HG03108 (cell line): ENCODE data around the gene ACSF3.

ENCODE experiments used
- ATAC-seq: cut with Tn5 transposase; IDR thresholded peaks from one replicate; pipeline ENCODE4 v1.9.1; 2021; ENCODE audit warnings: moderate library complexity; ENCODE audit not compliant: unreplicated experiment

Gene ACSF3

GRCh38 chr16:89094252-89094879 lies 714 bp downstream of the ACSF3 start:
- ATAC-seq = no peak

GRCh38 chr16:89094880-89095258 lies 1.2 kb downstream of the ACSF3 start:
- ATAC-seq = no peak

- ATAC-seq = no peak
Measured at GRCh38 chr16:89095491-89095951, 1.9 kb downstream of the ACSF3 start.

- no peak for ATAC-seq
Measured at GRCh38 chr16:89096042-89096717, 2.5 kb downstream of the ACSF3 start.

GRCh38 chr16:89096768-89097391 lies 3.2 kb downstream of the ACSF3 start:
- ATAC-seq = no peak

GRCh38 chr16:89097392-89097772 lies 3.7 kb downstream of the ACSF3 start:
- ATAC-seq = no peak

- ATAC-seq = no peak
Measured at GRCh38 chr16:89098767-89099430, 5.2 kb downstream of the ACSF3 start.

- no peak for ATAC-seq
Measured at GRCh38 chr16:89099905-89100304, 6.3 kb downstream of the ACSF3 start.

- ATAC-seq = no peak
Measured at GRCh38 chr16:89100601-89101302, 7.1 kb downstream of the ACSF3 start.

GRCh38 chr16:89101303-89102040 lies 7.8 kb downstream of the ACSF3 start:
- ATAC-seq = no peak

- no peak for ATAC-seq
Measured at GRCh38 chr16:89102041-89102471, 8.4 kb downstream of the ACSF3 start.

GRCh38 chr16:89102481-89103073 lies 8.9 kb downstream of the ACSF3 start:
- no peak for ATAC-seq

GRCh38 chr16:89103156-89103555 lies 9.5 kb downstream of the ACSF3 start:
- ATAC-seq = no peak

- ATAC-seq = no peak
Measured at GRCh38 chr16:89103781-89104180, 10.1 kb downstream of the ACSF3 start.

GRCh38 chr16:89104303-89104702 lies 10.7 kb downstream of the ACSF3 start:
- no peak for ATAC-seq

- ATAC-seq = no peak
Measured at GRCh38 chr16:89104930-89105571, 11.4 kb downstream of the ACSF3 start.

- no peak for ATAC-seq
Measured at GRCh38 chr16:89105599-89106151, 12.0 kb downstream of the ACSF3 start.

- no peak for ATAC-seq
Measured at GRCh38 chr16:89106533-89107202, 13.0 kb downstream of the ACSF3 start.

GRCh38 chr16:89107203-89107582 lies 13.5 kb downstream of the ACSF3 start:
- ATAC-seq = no peak
